Tibial artery (tissue), 4 donors: ENCODE measurements around the gene MBD3L1.

Experiments used
- DNase-seq, 2 donors: peaks; one replicate each; pipeline ENCODE4 v3.0.0-alpha.2; 2019
- H3K27ac ChIP-seq, 2 donors: fragments of 200-600 bp; sonication (generic) in 1 of 2; 1 replicate in 1 of 2; 2 replicates in 1 of 2; pipeline ENCODE4 v1.5.1; 2018 to 2019; ENCODE audit warnings: mild to moderate bottlenecking in 1 of 2
- H3K27me3 ChIP-seq, 2 donors: fragments of 200-600 bp; sonication (generic) in 1 of 2; one replicate each; pipeline versions ENCODE4 v1.5.1 to v1.6.0; 2016 to 2019
- H3K36me3 ChIP-seq, 3 donors: fragments of 200-600 bp; sonication (generic) in 2 of 3; one replicate each; pipeline ENCODE4 v1.5.1; 2016 to 2019; ENCODE audit warnings: mild to moderate bottlenecking in 2 of 3
- H3K4me1 ChIP-seq, 4 donors: fragments of 200-600 bp; sonication (generic) in 2 of 4; 1 replicate in 3 of 4; 2 replicates in 1 of 4; pipeline ENCODE4 v1.5.1; 2016 to 2019
- H3K4me3 ChIP-seq, 2 donors: fragments of 200-600 bp; sonication (generic) in 1 of 2; 1 replicate in 1 of 2; 2 replicates in 1 of 2; pipeline ENCODE4 v1.5.1; 2018 to 2019; ENCODE audit warnings: mild to moderate bottlenecking in 2 of 2
- H3K9me3 ChIP-seq, 3 donors: fragments of 200-600 bp; sonication (generic) in 1 of 3; one replicate each; pipeline ENCODE4 v1.5.1; 2016 to 2019
- intact Hi-C: fragments of 100-400 bp; cut with DNase I; formaldehyde crosslinking; loops from one replicate; pipeline ENCODE4 v1.15.0; 2023; ENCODE audit warnings: low total_unique reads
- TF ChIP-seq, protein P1 (sequence below), 2 experiments: fragments of 200-600 bp in 1 of 2; fragments of 450-650 bp in 1 of 2; IDR thresholded peaks; one replicate each; pipeline ENCODE4 v1.5.1; 2017 to 2019; ENCODE audit warnings: antibody characterized with exemption in 2 of 2, mild to moderate bottlenecking in 1 of 2, moderate library complexity in 1 of 2

Gene MBD3L1

DNA sequence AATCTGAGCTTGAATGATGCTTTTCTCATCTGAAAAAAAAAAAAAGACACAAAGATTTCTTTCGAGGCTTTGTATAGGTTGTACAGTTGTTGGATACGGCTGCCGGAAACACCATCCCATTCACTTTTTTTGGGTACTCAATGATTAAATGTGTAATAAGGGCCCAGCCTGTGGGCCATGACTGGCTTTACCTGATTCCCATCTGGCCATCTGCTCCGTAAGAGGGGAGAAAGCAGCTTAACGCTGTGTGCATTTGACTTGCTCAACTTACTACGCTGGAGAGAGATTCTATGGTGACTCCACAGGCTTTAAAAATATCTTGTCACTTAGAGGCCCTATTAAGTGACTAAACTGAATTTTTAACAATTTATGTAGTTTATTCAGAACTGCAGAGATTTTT is 804 bp upstream of the MBD3L1 start:
- TF ChIP-seq, protein P1, sequence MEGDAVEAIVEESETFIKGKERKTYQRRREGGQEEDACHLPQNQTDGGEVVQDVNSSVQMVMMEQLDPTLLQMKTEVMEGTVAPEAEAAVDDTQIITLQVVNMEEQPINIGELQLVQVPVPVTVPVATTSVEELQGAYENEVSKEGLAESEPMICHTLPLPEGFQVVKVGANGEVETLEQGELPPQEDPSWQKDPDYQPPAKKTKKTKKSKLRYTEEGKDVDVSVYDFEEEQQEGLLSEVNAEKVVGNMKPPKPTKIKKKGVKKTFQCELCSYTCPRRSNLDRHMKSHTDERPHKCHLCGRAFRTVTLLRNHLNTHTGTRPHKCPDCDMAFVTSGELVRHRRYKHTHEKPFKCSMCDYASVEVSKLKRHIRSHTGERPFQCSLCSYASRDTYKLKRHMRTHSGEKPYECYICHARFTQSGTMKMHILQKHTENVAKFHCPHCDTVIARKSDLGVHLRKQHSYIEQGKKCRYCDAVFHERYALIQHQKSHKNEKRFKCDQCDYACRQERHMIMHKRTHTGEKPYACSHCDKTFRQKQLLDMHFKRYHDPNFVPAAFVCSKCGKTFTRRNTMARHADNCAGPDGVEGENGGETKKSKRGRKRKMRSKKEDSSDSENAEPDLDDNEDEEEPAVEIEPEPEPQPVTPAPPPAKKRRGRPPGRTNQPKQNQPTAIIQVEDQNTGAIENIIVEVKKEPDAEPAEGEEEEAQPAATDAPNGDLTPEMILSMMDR (IDR thresholded peaks at IDR 0.05) = no peak
- intact Hi-C loops = no loop called here
- peak overlapping the region; percentile 61 to 90 for H3K4me3 ChIP-seq

DNA sequence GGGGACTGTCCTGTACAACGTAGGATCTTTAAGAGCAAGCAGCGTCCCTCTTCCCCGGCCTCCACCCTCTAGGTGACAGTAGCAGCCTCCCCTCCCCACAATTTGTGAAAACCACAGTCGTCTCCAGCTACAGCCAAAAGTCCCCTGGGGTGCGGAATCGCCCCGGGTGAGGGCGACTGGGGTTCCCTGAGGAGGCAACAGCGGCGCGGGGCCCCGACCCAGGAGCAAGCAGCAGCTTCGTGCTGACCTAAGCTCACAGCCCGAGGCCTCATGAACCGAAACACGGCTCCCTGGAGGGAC is 395 bp upstream of the MBD3L1 start:
- intact Hi-C loops = no loop called here
- peak overlapping the region; percentile 61 to 90 for H3K4me3 ChIP-seq
- no peaks in the 10 kb centered on the region for H3K9me3 ChIP-seq
- TF ChIP-seq, protein P1 (IDR thresholded peaks at IDR 0.05) = no peak
- peaks cover 0 to 11% (median 7%) of the 10 kb centered on the region in 4 donors for H3K4me1 ChIP-seq
- no peaks in the 10 kb centered on the region for H3K27me3 ChIP-seq
- peaks cover 4 to 38% (median 35%) of the 10 kb centered on the region in 3 donors for H3K36me3 ChIP-seq
- peak overlapping the region; percentile 86 to 96 for H3K27ac ChIP-seq
- no peak for DNase-seq

More for the DNA sequence above, 804 bp upstream of the MBD3L1 start:
- peaks cover 8 to 43% (median 39%) of the 10 kb centered on the region in 3 donors for H3K36me3 ChIP-seq
- no peaks in the 10 kb centered on the region for H3K9me3 ChIP-seq
- H3K27ac ChIP-seq = peak overlapping the region; percentile 86 to 96
- H3K4me1 ChIP-seq = peaks cover 0 to 11% (median 7%) of the 10 kb centered on the region in 4 donors
- DNase-seq = no peak
- no peaks in the 10 kb centered on the region for H3K27me3 ChIP-seq

DNA sequence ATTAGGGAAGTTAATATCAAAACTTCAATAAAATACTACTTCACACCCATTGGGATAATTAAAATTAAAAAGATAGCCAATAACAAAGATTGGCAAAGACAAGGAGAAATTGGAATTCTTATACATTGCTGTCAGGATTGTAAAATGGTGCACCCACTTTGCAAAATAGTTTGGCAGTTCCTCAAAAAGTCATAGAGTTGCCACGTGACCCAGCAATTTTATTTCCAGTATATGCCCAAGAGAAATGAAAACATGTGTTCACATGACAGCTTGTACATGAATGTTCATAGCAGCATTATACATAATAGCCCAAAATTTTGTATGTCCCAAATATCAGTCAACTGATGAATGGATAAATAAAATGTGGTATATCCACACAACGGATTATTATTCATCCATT is 3.3 kb downstream of the MBD3L1 start:
- intact Hi-C loops = no loop called here
- DNase-seq = no peak

DNA sequence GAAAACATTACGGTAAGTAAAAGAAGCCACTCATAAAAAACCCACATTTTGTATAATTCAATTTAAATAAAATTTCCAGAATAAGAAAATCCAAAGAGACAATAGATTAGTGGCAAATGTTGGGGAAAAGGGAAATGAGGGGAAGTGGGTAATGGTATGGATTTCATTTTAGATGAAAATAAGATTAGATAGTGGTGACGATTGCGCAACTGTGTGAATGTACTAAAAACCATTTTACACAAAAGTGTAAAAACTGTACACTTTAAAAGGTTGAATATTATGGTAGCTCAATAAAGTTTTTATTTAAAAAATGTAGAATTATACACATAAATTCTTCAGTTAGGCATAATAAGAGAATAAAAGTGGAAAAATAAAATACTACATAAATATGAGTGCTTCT is 3.7 kb downstream of the MBD3L1 start:
- intact Hi-C loops = no loop called here
- no peak for DNase-seq
- no peaks in the 10 kb centered on the region for H3K27me3 ChIP-seq
- no peak overlapping the region for H3K27ac ChIP-seq
- no peak overlapping the region for H3K4me3 ChIP-seq
- no peaks in the 10 kb centered on the region for H3K9me3 ChIP-seq
- H3K36me3 ChIP-seq = peaks cover 0 to under 1% (median 0%) of the 10 kb centered on the region in 3 donors
- H3K4me1 ChIP-seq = peaks cover 0 to 10% (median 7%) of the 10 kb centered on the region in 4 donors
- TF ChIP-seq, protein P1 (IDR thresholded peaks at IDR 0.05) = no peak

More for the DNA sequence above, 3.3 kb downstream of the MBD3L1 start:
- H3K36me3 ChIP-seq = peaks cover 0 to 5% (median under 1%) of the 10 kb centered on the region in 3 donors
- H3K4me3 ChIP-seq = no peak overlapping the region
- H3K27me3 ChIP-seq = no peaks in the 10 kb centered on the region
- H3K9me3 ChIP-seq = no peaks in the 10 kb centered on the region
- TF ChIP-seq, protein P1 (IDR thresholded peaks at IDR 0.05) = no peak
- peaks cover 0 to 11% (median 7%) of the 10 kb centered on the region in 4 donors for H3K4me1 ChIP-seq
- no peak overlapping the region for H3K27ac ChIP-seq

DNA sequence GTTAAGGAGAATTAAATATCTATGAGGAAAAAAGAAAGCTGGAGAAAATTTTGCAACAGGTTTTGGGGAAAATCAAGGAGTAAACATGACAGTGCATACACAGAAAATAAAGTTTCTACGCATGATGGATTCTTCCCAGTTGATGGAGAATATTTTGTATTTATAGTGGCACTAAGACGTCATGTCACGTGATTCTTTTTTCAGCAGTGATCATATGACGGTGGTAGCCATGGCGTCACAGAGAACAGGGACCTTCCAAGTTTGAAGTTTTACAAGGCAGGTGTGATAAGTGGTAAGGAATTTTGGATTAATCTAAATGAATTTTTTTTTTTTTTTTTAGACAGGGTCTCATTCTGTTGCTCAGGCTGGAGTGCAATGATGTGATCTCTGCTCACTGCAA is 8.5 kb downstream of the MBD3L1 start:
- no peaks in the 10 kb centered on the region for H3K4me1 ChIP-seq
- H3K27me3 ChIP-seq = no peaks in the 10 kb centered on the region
- TF ChIP-seq, protein P1 (IDR thresholded peaks at IDR 0.05) = no peak
- intact Hi-C loops = no loop called here
- H3K36me3 ChIP-seq = no peaks in the 10 kb centered on the region
- H3K4me3 ChIP-seq = no peak overlapping the region
- DNase-seq = no peak
- no peak overlapping the region for H3K27ac ChIP-seq
- no peaks in the 10 kb centered on the region for H3K9me3 ChIP-seq

DNA sequence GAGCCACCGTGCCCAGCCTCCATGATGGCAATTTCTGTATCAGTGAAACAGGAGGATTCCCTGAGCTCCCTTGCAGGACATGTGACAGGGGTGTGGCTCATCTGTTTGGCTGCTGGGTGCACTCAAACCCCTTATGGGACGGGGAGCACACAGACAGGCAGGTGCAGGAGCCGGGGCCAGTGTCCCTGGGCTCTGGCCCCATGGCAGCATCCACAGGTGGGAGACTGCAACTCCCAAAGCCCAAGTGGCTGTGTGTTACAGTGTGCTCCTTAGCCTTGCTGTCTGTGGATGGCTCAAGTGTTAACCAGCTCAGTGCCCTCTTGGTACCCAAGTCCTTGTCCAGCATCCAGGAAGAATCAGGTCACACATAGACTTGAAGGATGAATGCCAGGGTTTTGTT is 14.6 kb downstream of the MBD3L1 start:
- no peaks in the 10 kb centered on the region for H3K4me1 ChIP-seq
- H3K27me3 ChIP-seq = no peaks in the 10 kb centered on the region
- no peak for DNase-seq
- intact Hi-C loops = no loop called here
- H3K4me3 ChIP-seq = no peak overlapping the region
- TF ChIP-seq, protein P1 (IDR thresholded peaks at IDR 0.05) = no peak
- no peaks in the 10 kb centered on the region for H3K36me3 ChIP-seq
- peaks cover 0 to 32% (median 15%) of the 10 kb centered on the region in 3 donors for H3K9me3 ChIP-seq
- H3K27ac ChIP-seq = no peak overlapping the region
